Activated naive CD4-positive, alpha-beta T cell treated with anti-CD3 and anti-CD28 coated beads for 36 hours (primary cell): ENCODE results near the gene TTLL5. TPM values are rescaled to one million over a fixed set of nuclear protein-coding genes. Genes with fewer than 3 reads are reported as not detected.
"Not testable (repeated sequence)": the region's sequence is repeated elsewhere in the genome, so short reads cannot be mapped to it uniquely, and the experiment has no call there.

Experiments
- CTCF ChIA-PET: fragments of 350-600 bp; sonication (Branson Sonifier 250); formaldehyde crosslinking; loops from one replicate; lab custom pipeline; 2021; ENCODE audit warnings: antibody characterized with exemption; lab: Charles Lee
- DNase-seq: peaks from one replicate; pipeline ENCODE4 v3.0.0-alpha.2; 2020
- H3K27ac Mint-ChIP-seq: one replicate; pipeline ENCODE4 v1.8.0; 2021; ENCODE audit warnings: mild to moderate bottlenecking, mixed read lengths
- H3K27me3 Mint-ChIP-seq: one replicate; pipeline ENCODE4 v1.8.0; 2021; ENCODE audit warnings: low read depth, mixed read lengths
- H3K36me3 Mint-ChIP-seq: one replicate; pipeline ENCODE4 v1.8.0; 2021; ENCODE audit warnings: low read depth, mixed read lengths
- H3K4me1 Mint-ChIP-seq: one replicate; pipeline ENCODE4 v1.8.0; 2021; ENCODE audit warnings: low read depth, mixed read lengths
- H3K4me3 Mint-ChIP-seq: one replicate; pipeline ENCODE4 v1.8.0; 2021; ENCODE audit warnings: mild to moderate bottlenecking, moderate library complexity, mixed read lengths
- H3K9me3 Mint-ChIP-seq: one replicate; pipeline ENCODE4 v1.8.0; 2021; ENCODE audit warnings: mixed read lengths
- intact Hi-C: fragments of 100-400 bp; cut with micrococcal nuclease; formaldehyde crosslinking; loops from one replicate; pipeline ENCODE4 v1.15.1; 2023
- total RNA-seq, 2 experiments: library from RNA; stranded (reverse); gene quantifications; one replicate each; pipeline ENCODE4 v1.2.3, GENCODE V29; 2021

TTLL5 gene
- total RNA-seq, 2 experiments from 2014 or later = 23.8 to 25.1 TPM

DNA sequence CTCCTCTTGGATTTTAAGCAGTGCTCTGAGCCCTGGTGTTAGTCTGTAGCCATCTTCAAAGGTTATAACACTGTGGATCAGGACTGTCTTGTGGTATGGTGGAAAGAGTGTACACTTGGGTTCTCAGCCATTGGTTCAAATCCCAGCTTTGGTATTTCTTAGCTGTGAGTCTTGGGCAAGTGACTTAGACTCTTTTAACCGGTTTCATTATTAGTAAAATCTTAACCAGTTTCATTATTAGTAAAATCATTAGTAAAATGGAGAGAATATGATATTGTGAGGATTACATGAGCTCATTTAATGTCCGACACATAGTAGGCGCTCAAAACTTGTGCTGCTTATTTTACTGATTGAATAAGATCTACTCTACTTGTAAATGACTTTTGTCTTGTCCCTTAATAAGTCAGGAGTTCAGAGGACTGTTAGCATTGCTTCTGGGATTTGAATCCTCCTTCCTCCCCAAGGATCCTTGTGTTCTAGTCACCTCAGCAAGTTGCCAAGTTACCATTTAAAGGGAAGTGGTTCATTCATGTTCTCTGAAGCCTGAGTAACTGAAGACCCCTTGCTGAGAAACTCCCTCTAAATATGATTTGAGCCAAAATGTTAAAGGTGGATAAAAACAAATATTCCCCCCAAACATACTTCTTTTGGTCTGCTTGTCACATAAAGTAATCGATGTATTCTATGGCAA, 12.4 kb downstream of the TTLL5 start:
- H3K4me3 Mint-ChIP-seq = no peak overlapping the region
- H3K4me1 Mint-ChIP-seq = peaks cover 12% of the 10 kb centered on the region
- CTCF ChIA-PET = interaction anchor here (1.0 to 1.7 kb wide), 6 partner anchors 14 to 233 kb away, joined by 3 to 8 read pairs (median 3); no protein-coding TSS in a partner anchor
- H3K36me3 Mint-ChIP-seq = peaks cover 36% of the 10 kb centered on the region
- no peaks in the 10 kb centered on the region for H3K27me3 Mint-ChIP-seq
- H3K27ac Mint-ChIP-seq = no peak overlapping the region
- intact Hi-C loops = no loop called here
- peak; percentile 12 for DNase-seq
- peaks cover 2% of the 10 kb centered on the region for H3K9me3 Mint-ChIP-seq

DNA sequence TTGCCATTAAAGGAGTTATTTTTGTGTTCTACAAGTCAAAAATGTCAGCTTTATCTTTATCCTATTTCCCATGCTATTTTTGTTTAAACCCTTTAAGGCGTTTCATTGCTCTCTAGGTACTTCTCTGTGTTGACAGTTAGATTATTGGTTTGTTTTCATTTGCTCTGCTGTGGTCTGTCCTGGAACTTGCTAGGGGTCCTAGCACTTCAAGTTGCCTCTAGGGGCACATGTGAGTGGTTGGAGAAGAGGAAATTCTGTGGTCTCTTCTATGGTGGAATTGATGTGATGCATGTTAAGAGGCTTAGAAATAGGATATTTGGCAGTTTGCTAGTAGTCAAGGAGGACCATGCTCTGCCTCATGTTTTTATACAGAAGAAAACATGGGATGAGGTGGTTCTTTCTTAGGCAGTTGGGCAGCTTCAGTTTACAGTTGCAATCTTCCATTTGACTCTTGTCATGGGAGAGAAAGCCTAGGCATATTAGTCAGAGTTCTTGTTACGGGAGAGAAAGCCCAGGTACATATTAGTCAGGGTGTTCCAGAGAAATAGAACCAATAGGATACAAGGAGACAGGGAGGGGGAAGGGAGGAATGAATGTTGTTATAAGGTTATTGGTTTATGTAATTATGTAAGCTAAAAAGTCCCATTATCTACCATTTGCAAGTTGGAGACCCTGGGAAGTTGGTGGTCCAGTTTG, 14.4 kb downstream of the TTLL5 start:
- intact Hi-C loops = no loop called here
- H3K27me3 Mint-ChIP-seq = no peaks in the 10 kb centered on the region
- DNase-seq = no peak
- H3K36me3 Mint-ChIP-seq = peaks cover 21% of the 10 kb centered on the region
- peaks cover 2% of the 10 kb centered on the region for H3K9me3 Mint-ChIP-seq
- CTCF ChIA-PET = interaction anchor here (1.0 kb wide), 1 partner anchor 22 kb away, joined by 3 read pairs; no protein-coding TSS in a partner anchor
- H3K4me3 Mint-ChIP-seq = no peak overlapping the region
- H3K4me1 Mint-ChIP-seq = peaks cover 12% of the 10 kb centered on the region
- no peak overlapping the region for H3K27ac Mint-ChIP-seq

DNA sequence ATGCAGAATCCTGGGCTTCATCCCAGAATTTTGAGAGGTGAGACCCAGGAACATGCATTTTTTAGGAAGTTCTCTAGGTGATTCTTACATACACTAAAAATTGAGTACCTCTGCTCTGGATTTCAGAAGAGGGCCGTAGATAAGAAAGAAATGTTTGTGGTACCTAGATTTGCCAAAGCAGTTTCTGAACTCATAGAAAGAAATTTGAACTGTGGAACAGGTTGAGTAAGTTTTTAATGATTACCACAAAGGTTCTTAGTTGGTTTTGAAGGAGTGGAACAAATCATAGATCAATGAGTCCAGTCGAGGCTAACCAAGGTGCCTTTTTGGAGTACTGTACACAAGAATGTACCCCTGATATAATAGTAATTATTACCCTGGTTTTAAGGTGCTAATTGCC, 24.9 kb downstream of the TTLL5 start:
- Mint-ChIP-seq H3K4me1 (peaks cover 6% of the 10 kb centered on the region), H3K4me3 (no peak overlapping the region), H3K27me3 (no peaks in the 10 kb centered on the region), H3K27ac (no peak overlapping the region), H3K9me3 (no peaks in the 10 kb centered on the region), H3K36me3 (peaks cover 27% of the 10 kb centered on the region)
- intact Hi-C loops = no loop called here
- DNase-seq = no peak
- CTCF ChIA-PET = interaction anchor here (2.5 kb wide), 1 partner anchor 221 kb away, joined by 5 read pairs; no protein-coding TSS in a partner anchor

DNA sequence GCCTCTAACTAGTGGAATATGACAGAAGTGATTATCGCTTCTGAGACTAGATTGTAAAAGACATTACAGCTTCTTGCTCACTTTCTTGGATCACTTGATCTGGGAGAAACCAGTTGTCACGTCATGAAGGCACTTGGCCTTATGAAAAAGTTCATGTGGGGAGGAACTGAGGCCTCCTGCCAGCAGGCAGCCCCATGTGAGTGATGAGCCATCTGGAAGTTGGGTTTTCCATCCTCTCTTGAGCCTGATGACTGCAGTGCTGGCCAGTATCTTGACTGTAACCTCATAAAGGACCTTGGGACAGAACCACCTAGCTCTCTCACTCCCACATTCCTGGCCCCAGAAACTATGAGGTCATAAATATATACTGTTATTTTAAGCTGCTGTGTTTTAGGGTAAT, 28.0 kb downstream of the TTLL5 start:
- Mint-ChIP-seq H3K4me1 (peaks cover 6% of the 10 kb centered on the region), H3K4me3 (no peak overlapping the region), H3K27me3 (no peaks in the 10 kb centered on the region), H3K27ac (no peak overlapping the region), H3K9me3 (peaks cover 1% of the 10 kb centered on the region), H3K36me3 (peaks cover 34% of the 10 kb centered on the region)
- CTCF ChIA-PET = no interaction called here
- intact Hi-C loops = no loop called here
- no peak for DNase-seq

DNA sequence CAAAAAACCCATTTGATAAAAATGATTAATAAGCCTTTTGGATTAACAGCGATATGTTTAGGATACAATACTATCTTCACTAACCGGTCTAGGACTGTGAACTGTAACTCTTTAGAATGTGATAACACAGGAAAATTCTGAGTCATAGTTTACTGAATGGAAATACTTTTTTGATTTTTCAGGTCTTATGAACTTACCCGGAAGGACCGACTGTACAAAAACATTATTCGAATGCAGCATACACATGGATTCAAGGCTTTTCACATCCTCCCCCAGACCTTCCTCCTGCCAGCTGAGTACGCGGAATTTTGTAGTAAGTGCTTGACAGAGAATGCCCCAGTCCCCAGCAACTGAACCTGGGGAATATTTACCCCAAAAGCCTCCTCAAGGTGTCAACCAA, 29.0 kb downstream of the TTLL5 start:
- intact Hi-C loops = no loop called here
- no peak overlapping the region for H3K27ac Mint-ChIP-seq
- H3K36me3 Mint-ChIP-seq = peaks cover 39% of the 10 kb centered on the region
- CTCF ChIA-PET = no interaction called here
- DNase-seq = no peak
- H3K27me3 Mint-ChIP-seq = no peaks in the 10 kb centered on the region
- H3K4me3 Mint-ChIP-seq = no peak overlapping the region
- peaks cover 6% of the 10 kb centered on the region for H3K4me1 Mint-ChIP-seq
- peaks cover 6% of the 10 kb centered on the region for H3K9me3 Mint-ChIP-seq

DNA sequence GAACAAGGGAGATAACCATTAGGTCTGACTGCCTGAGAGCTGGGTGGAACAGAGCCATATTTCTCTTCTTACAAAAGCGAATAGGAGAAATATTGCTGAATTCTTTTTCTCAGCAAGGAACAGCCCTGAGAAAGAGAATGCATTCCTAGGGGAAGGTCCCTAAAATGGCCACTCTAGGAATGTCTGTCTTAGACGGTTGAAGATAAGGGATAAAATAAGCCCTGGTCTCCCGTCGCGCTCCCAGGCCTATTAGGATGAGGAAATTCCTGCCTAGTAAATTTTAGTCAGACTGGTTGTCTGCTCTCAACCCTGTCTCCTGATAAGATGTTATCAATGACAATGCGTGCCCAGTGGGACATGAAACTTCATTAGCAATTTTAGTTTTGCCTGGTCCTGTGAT, 34.0 kb downstream of the TTLL5 start:
- H3K4me1 Mint-ChIP-seq, H3K27me3 Mint-ChIP-seq, CTCF ChIA-PET, H3K4me3 Mint-ChIP-seq, H3K27ac Mint-ChIP-seq, H3K9me3 Mint-ChIP-seq, intact Hi-C loops, DNase-seq: not testable (repeated sequence)
- H3K36me3 Mint-ChIP-seq = peaks cover 52% of the 10 kb centered on the region

DNA sequence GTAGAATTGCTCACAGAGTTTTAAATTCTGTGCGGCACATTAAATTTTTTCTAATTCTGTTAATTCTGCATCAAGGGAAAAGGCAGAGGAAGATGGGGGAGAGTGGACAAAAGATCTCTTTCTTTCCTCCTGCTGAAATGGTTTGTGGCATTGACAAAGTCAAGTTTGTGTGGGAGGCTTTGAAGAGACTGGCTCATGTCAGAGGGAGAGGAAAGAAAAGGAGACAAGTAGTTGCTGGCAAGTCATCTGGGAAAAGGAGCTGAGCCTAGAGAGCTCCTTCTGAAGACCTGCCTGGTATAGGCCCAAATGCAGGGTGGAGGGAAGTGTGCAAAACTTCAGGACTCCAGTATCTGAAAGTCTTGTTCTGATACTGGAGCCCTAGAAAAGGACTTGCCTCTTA, 36.3 kb downstream of the TTLL5 start:
- H3K9me3 Mint-ChIP-seq = peaks cover 6% of the 10 kb centered on the region
- H3K4me3 Mint-ChIP-seq = no peak overlapping the region
- H3K27ac Mint-ChIP-seq = no peak overlapping the region
- H3K27me3 Mint-ChIP-seq = no peaks in the 10 kb centered on the region
- intact Hi-C loops = no loop called here
- H3K36me3 Mint-ChIP-seq = peaks cover 39% of the 10 kb centered on the region
- no peaks in the 10 kb centered on the region for H3K4me1 Mint-ChIP-seq
- CTCF ChIA-PET = interaction anchor here (0.7 to 1.2 kb wide), 2 partner anchors 12 to 26 kb away, joined by 3 to 5 read pairs; no protein-coding TSS in a partner anchor
- DNase-seq = no peak

DNA sequence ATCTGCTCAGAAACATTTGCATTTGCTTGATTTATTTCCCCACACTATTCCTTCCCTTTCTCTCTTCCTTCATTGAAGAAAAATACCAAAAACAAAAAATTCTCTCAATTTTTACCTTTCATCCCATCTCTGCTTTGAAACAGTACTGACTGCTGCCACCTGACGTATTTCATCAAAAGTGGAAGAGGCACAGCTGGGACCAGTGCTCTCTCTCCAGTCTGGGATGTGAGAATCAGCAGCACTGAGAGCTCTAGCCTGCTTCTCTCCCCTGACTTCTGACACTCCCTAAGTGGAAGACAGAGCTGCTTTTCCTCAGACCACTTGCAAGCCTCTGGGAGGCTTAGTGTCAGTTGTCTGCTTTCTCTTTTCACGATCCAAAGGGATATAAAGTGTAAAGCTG, 36.9 kb downstream of the TTLL5 start:
- no peak for DNase-seq
- H3K36me3 Mint-ChIP-seq = peaks cover 34% of the 10 kb centered on the region
- H3K27ac Mint-ChIP-seq = no peak overlapping the region
- no peak overlapping the region for H3K4me3 Mint-ChIP-seq
- intact Hi-C loops = no loop called here
- peaks cover 6% of the 10 kb centered on the region for H3K9me3 Mint-ChIP-seq
- H3K27me3 Mint-ChIP-seq = no peaks in the 10 kb centered on the region
- no peaks in the 10 kb centered on the region for H3K4me1 Mint-ChIP-seq
- CTCF ChIA-PET = interaction anchor here (0.9 to 1.2 kb wide), 2 partner anchors 11 to 12 kb away, joined by 3 to 5 read pairs; no protein-coding TSS in a partner anchor

DNA sequence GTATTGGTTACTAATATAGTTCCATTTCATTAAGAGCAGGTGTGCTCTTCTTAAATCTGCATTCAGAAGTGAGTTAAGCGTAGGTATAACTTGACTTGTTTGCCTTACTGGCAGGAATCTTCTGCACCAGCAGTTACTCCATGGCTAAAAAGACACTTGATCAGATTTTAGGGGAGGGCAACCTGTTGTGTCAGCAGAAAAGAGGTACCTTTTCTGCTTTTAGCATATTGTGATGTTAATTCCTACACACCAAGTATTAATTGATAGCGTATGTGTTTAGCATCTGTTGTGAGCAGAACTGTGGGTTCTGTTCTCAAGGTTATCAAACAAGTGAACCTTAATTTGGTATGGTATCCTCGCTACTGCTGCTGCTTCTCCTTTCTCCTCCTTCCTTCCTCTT, 38.3 kb downstream of the TTLL5 start:
- peaks cover 3% of the 10 kb centered on the region for H3K9me3 Mint-ChIP-seq
- no peaks in the 10 kb centered on the region for H3K4me1 Mint-ChIP-seq
- no peak for DNase-seq
- no peak overlapping the region for H3K4me3 Mint-ChIP-seq
- H3K36me3 Mint-ChIP-seq = peaks cover 20% of the 10 kb centered on the region
- H3K27me3 Mint-ChIP-seq = no peaks in the 10 kb centered on the region
- intact Hi-C loops = no loop called here
- CTCF ChIA-PET = no interaction called here
- no peak overlapping the region for H3K27ac Mint-ChIP-seq

DNA sequence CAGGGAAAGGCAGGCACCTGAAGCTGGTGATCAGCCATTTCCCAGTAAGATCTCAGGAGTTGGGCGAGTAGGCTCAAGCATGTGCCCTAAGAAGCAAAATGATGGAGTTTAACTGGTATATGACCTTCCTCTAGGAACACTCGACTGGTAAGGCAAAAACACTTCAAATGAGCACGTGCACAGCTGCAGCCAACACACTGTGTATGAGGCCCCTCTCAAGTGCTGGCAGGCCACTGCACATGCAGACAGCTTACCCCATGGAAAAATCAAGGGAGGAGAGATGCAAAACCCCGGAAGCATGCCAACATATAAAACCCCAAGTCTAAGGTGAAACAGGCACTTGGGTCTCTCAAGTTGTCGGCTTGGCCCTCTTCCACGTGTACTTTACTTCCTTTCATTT, 39.2 kb downstream of the TTLL5 start:
- intact Hi-C loops = loop anchor here (10.0 kb wide), 1 partner anchor 655 kb away; no protein-coding TSS in a partner anchor
- no peak overlapping the region for H3K4me3 Mint-ChIP-seq
- DNase-seq = no peak
- peaks cover 11% of the 10 kb centered on the region for H3K36me3 Mint-ChIP-seq
- CTCF ChIA-PET = no interaction called here
- no peaks in the 10 kb centered on the region for H3K4me1 Mint-ChIP-seq
- no peaks in the 10 kb centered on the region for H3K27me3 Mint-ChIP-seq
- H3K9me3 Mint-ChIP-seq = no peaks in the 10 kb centered on the region
- H3K27ac Mint-ChIP-seq = no peak overlapping the region

DNA sequence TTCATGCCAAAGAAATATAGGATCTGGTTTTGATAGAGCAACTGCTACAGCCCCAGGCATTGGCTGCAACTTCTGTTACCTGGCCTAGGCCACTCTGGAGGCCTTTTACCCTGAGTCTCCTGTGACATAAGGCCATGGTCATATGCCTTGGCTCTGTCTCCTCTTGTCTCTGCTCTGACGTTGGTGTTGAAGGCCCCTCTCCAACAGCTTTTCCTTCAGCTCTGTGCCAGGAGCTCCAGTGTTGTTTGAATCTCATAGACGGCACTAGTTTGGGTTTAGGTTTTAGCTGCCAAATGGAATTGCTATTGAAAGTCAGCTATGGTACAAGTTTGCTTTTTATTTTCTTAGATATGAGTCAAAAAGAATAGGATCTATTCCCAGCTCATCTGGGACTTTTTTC, 41.1 kb downstream of the TTLL5 start:
- intact Hi-C loops = loop anchor here (10.0 kb wide), 1 partner anchor 653 kb away; no protein-coding TSS in a partner anchor
- Mint-ChIP-seq H3K27me3 (no peaks in the 10 kb centered on the region), H3K36me3 (peaks cover 11% of the 10 kb centered on the region)

DNA sequence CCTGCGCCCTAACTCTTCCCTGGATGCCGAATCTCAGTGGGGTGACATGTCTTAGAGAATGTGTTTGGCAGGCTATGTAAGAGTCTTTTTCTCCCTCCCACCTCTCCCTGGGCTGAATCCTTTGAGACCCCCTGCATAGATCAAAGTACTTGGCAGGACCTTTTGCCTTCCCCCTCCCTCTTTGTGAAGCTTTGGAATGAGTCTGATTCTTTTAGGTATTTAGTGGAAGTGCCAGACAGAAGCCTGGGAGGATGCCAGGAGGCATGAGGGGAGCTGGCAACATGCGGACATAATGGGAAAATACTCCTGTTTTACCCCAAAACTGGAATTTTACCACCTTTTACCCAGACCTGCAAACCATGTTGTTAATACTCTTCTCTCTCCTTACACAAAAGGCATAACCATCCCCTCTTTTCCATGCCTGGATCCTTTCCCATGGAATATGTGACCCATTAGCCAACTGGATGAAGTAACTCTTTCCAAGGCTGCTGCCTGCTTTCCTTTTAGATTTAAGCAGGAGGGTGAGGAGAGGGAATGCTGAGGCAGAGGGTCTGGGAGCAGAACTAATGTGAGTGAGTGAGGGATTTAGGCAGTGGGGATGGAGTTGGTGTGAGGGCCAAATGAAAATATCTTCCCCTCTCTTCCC, 41.7 kb downstream of the TTLL5 start:
- CTCF ChIA-PET = interaction anchor here (0.7 to 1.9 kb wide), 3 partner anchors 203 to 276 kb away, joined by 3 to 5 read pairs (median 3); no protein-coding TSS in a partner anchor
- intact Hi-C loops = loop anchor here (10.0 kb wide), 1 partner anchor 652 kb away; no protein-coding TSS in a partner anchor
- Mint-ChIP-seq H3K4me1 (no peaks in the 10 kb centered on the region), H3K4me3 (no peak overlapping the region), H3K36me3 (peaks cover 11% of the 10 kb centered on the region), H3K27ac (no peak overlapping the region), H3K27me3 (no peaks in the 10 kb centered on the region), H3K9me3 (no peaks in the 10 kb centered on the region)
- DNase-seq = no peak

More for the DNA sequence above, 41.1 kb downstream of the TTLL5 start:
- no peaks in the 10 kb centered on the region for H3K4me1 Mint-ChIP-seq
- H3K4me3 Mint-ChIP-seq = no peak overlapping the region
- H3K27ac Mint-ChIP-seq = no peak overlapping the region
- no peak for DNase-seq
- H3K9me3 Mint-ChIP-seq = no peaks in the 10 kb centered on the region
- CTCF ChIA-PET = interaction anchor here (0.7 to 1.9 kb wide), 3 partner anchors 204 to 277 kb away, joined by 3 to 5 read pairs (median 3); no protein-coding TSS in a partner anchor
